ENCODE results near the gene CNPY4.

CNPY4 gene

DNA sequence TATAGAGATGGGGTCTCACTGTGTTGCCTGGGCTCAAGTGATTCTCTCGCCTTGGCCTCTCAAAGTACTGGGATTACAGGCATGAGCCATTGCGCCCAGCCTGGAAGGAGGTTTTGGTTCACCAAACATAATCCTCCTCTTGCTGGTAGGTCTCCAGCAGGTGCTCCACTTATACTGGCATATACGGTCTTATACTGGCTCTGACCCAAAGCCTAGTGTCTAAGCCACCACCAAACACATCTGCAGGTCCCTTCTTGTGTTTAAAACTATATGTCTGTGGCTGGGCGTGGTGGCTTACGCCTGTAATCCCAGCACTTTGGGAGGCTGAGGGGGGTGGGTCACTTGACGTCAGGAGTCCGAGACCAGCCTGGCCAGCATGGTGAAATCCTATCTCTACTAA is 12.7 kb downstream of the CNPY4 start:
- Histone ChIP-seq H2AFZ (ENCODE audit: low read depth, low read length) (no peak overlapping the region), H2AK5ac (ENCODE audit: low read length, severe bottlenecking) (no peak overlapping the region), H2BK5ac (ENCODE audit: low read depth, low read length, poor library complexity, severe bottlenecking) (no peak overlapping the region), H3K14ac (ENCODE audit: low read length in 2 of 2) (no peak overlapping the region), H3K36me3 (ENCODE audit: control insufficient read depth in 1 of 2, insufficient read depth in 2 of 2, low read depth in 1 of 2, low read length in 2 of 2) (no peaks in the 10 kb centered on the region), H3K79me1 (replicated peaks; ENCODE audit: low read length, poor library complexity, severe bottlenecking) (peaks cover 6% of the 10 kb centered on the region), H2BK15ac (ENCODE audit: low read depth, poor library complexity, severe bottlenecking) (no peak overlapping the region), H3K4me1 (ENCODE audit: control insufficient read depth, insufficient read depth, low read depth, low read length) (peaks cover 13% of the 10 kb centered on the region), H3K23ac (ENCODE audit: low read length in 2 of 2) (no peak overlapping the region), H3K27me3 (ENCODE audit: control insufficient read depth in 1 of 2, insufficient read depth in 1 of 2, low read length in 2 of 2) (peaks cover 0 to 5% of the 10 kb centered on the region in 2 experiments), H3K9ac (ENCODE audit: low read length) (no peak overlapping the region), H3K4ac (ENCODE audit: low read depth in 1 of 2, low read length in 2 of 2) (no peak overlapping the region), H4K8ac (ENCODE audit: low read length) (no peak overlapping the region), H2BK12ac (ENCODE audit: low read length in 2 of 2) (no peak overlapping the region), H4K91ac (ENCODE audit: low read length) (no peak overlapping the region), H3K27ac (ENCODE audit: low read length, poor library complexity, severe bottlenecking) (no peak overlapping the region), H3K4me2 (ENCODE audit: low read length, poor library complexity, severe bottlenecking) (no peak overlapping the region), H3K9me3 (ENCODE audit: control insufficient read depth, low read length) (no peaks in the 10 kb centered on the region), H2BK120ac (ENCODE audit: low read depth, low read length) (no peak overlapping the region), H3K18ac (ENCODE audit: low read depth in 1 of 2, low read length in 2 of 2) (no peak overlapping the region), H3K4me3 (ENCODE audit: insufficient read depth in 1 of 2, low read depth in 1 of 2, low read length in 2 of 2) (no peak overlapping the region)
- no peak for DNase-seq
- WGBS, result 78% methylated on average over 6 of the region's 7 CpGs

DNA sequence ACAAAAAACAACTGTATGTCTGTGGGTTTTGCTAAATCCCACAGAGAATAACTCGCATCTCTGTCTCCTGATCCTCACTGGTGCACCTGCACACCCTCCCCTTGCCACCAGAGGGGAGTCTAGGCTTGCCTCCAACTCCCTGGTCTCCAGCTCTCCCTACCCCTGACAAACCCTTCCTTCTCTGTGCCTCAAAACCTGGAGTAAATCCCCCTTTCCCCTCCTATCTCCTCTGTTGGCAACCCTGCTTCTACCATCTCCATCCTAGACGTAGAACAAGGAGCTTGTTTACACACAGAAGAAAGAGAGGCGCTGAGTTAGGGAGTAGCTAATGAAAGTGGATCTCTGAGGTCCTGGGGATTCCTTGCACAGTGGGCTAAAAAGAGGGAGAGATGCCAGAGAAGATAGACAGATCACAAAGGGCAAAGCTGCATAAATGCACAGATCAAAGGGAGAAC is 13.3 kb downstream of the CNPY4 start:
- Histone ChIP-seq H4K8ac (ENCODE audit: low read length) (no peak overlapping the region), H3K36me3 (ENCODE audit: control insufficient read depth in 1 of 2, insufficient read depth in 2 of 2, low read depth in 1 of 2, low read length in 2 of 2) (no peaks in the 10 kb centered on the region), H3K9me3 (ENCODE audit: control insufficient read depth, low read length) (no peaks in the 10 kb centered on the region), H3K27ac (ENCODE audit: low read length, poor library complexity, severe bottlenecking) (no peak overlapping the region), H4K91ac (ENCODE audit: low read length) (no peak overlapping the region), H2AK5ac (ENCODE audit: low read length, severe bottlenecking) (no peak overlapping the region), H3K27me3 (ENCODE audit: control insufficient read depth in 1 of 2, insufficient read depth in 1 of 2, low read length in 2 of 2) (peaks cover 0 to 5% of the 10 kb centered on the region in 2 experiments), H3K4me1 (ENCODE audit: control insufficient read depth, insufficient read depth, low read depth, low read length) (peaks cover 7% of the 10 kb centered on the region), H2BK5ac (ENCODE audit: low read depth, low read length, poor library complexity, severe bottlenecking) (no peak overlapping the region), H2BK15ac (ENCODE audit: low read depth, poor library complexity, severe bottlenecking) (no peak overlapping the region), H2BK120ac (ENCODE audit: low read depth, low read length) (no peak overlapping the region), H3K4me3 (ENCODE audit: insufficient read depth in 1 of 2, low read depth in 1 of 2, low read length in 2 of 2) (peak overlapping the region in 1 of 2 experiments; percentile 17), H3K79me1 (replicated peaks; ENCODE audit: low read length, poor library complexity, severe bottlenecking) (peaks cover under 1% of the 10 kb centered on the region), H3K23ac (ENCODE audit: low read length in 2 of 2) (no peak overlapping the region), H2AFZ (ENCODE audit: low read depth, low read length) (no peak overlapping the region), H3K18ac (ENCODE audit: low read depth in 1 of 2, low read length in 2 of 2) (no peak overlapping the region), H2BK12ac (ENCODE audit: low read length in 2 of 2) (no peak overlapping the region), H3K14ac (ENCODE audit: low read length in 2 of 2) (no peak overlapping the region), H3K9ac (ENCODE audit: low read length) (peak overlapping the region; percentile 42), H3K4ac (ENCODE audit: low read depth in 1 of 2, low read length in 2 of 2) (no peak overlapping the region), H3K4me2 (ENCODE audit: low read length, poor library complexity, severe bottlenecking) (no peak overlapping the region)
- DNase-seq, result peak; percentile 74
- WGBS, result 20% methylated on average over 3 of the region's 3 CpGs

DNA sequence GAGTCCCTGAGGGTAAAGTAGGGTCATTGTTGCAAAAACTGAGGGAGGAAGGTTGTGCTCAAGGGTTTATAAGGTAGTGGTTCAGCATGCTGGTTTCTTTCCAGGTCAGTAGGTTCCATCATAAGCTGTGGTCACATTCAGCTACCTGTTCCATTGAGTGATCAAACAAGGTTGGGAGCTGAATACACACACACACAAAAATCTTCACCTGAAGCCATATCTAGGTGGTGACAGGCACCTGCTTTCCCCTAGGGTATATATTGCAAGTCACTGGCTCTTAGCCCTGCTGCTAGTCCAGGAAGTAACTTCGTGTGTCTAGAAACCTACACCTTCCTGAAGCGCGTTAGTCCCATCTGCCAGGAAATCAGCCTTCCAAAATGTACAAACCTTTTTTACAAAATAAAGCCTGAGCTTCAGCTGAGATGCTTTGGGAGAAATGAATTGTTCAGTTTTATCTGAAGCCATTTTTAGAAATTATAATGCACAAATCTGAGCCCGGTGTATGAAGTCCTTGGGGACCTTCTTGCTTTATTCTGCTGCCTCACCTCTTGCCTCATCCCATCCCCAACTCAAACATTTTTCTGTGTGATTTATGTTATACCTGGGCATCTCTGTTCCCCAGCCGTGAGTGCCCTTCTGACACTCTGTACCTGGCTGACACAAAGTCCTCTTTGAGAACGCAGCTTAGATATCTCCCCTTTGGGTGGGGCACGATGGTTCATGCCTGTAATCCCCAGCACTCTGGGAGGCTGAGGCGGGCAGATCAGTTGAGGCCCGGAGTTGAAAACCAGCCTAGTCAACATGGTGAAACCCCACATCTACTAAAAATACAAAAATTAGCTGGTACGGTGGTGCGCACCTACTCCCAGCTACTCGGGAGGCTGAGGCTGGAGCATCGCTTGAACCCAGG is 18.7 kb downstream of the CNPY4 start:
- no peak for DNase-seq
- Histone ChIP-seq H3K9me3 (ENCODE audit: control insufficient read depth, low read length) (no peaks in the 10 kb centered on the region), H2BK120ac (ENCODE audit: low read depth, low read length) (no peak overlapping the region), H3K27ac (ENCODE audit: low read length, poor library complexity, severe bottlenecking) (no peak overlapping the region), H3K9ac (ENCODE audit: low read length) (no peak overlapping the region), H3K23ac (ENCODE audit: low read length in 2 of 2) (no peak overlapping the region), H2AK5ac (ENCODE audit: low read length, severe bottlenecking) (no peak overlapping the region), H3K4me3 (ENCODE audit: insufficient read depth in 1 of 2, low read depth in 1 of 2, low read length in 2 of 2) (no peak overlapping the region), H3K79me1 (replicated peaks; ENCODE audit: low read length, poor library complexity, severe bottlenecking) (no peaks in the 10 kb centered on the region), H3K4ac (ENCODE audit: low read depth in 1 of 2, low read length in 2 of 2) (no peak overlapping the region), H3K4me1 (ENCODE audit: control insufficient read depth, insufficient read depth, low read depth, low read length) (no peaks in the 10 kb centered on the region), H2BK15ac (ENCODE audit: low read depth, poor library complexity, severe bottlenecking) (no peak overlapping the region), H3K18ac (ENCODE audit: low read depth in 1 of 2, low read length in 2 of 2) (no peak overlapping the region), H3K27me3 (ENCODE audit: control insufficient read depth in 1 of 2, insufficient read depth in 1 of 2, low read length in 2 of 2) (peaks cover 7 to 9% of the 10 kb centered on the region in 2 experiments), H2BK12ac (ENCODE audit: low read length in 2 of 2) (no peak overlapping the region), H2AFZ (ENCODE audit: low read depth, low read length) (no peak overlapping the region), H3K4me2 (ENCODE audit: low read length, poor library complexity, severe bottlenecking) (no peak overlapping the region), H3K36me3 (ENCODE audit: control insufficient read depth in 1 of 2, insufficient read depth in 2 of 2, low read depth in 1 of 2, low read length in 2 of 2) (no peaks in the 10 kb centered on the region), H2BK5ac (ENCODE audit: low read depth, low read length, poor library complexity, severe bottlenecking) (no peak overlapping the region), H4K91ac (ENCODE audit: low read length) (no peak overlapping the region), H4K8ac (ENCODE audit: low read length) (no peak overlapping the region), H3K14ac (ENCODE audit: low read length in 2 of 2) (no peak overlapping the region)
- 93% methylated on average over 13 of the region's 13 CpGs for WGBS

DNA sequence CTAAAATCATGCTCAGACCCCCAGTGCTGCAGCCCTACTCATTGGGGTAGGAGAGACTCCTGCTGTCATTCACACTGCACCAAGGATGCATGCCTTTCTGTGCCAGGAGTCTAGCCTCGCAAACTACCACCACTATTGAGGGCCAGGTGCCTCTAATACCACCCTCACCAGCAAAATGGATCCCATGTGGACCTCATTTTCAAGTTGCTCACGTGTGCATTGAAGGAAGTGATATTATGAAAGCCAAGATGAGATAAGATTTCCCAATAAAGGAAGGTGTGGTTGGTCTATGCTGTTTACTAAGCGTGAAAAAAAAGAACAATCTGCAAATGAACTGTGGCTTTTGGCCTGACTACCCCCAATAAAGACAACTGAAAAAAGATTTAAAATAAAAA is 22.1 kb downstream of the CNPY4 start:
- H2BK12ac ChIP-seq (ENCODE audit: low read length in 2 of 2), result no peak overlapping the region
- no peak overlapping the region for H4K8ac ChIP-seq (ENCODE audit: low read length)
- H2AFZ ChIP-seq (ENCODE audit: low read depth, low read length), result no peak overlapping the region
- no peaks in the 10 kb centered on the region for H3K79me1 ChIP-seq (replicated peaks; ENCODE audit: low read length, poor library complexity, severe bottlenecking)
- no peak overlapping the region for H3K27ac ChIP-seq (ENCODE audit: low read length, poor library complexity, severe bottlenecking)
- no peak overlapping the region for H3K18ac ChIP-seq (ENCODE audit: low read depth in 1 of 2, low read length in 2 of 2)
- no peaks in the 10 kb centered on the region for H3K36me3 ChIP-seq (ENCODE audit: control insufficient read depth in 1 of 2, insufficient read depth in 2 of 2, low read depth in 1 of 2, low read length in 2 of 2)
- peaks cover 4 to 7% of the 10 kb centered on the region in 2 experiments for H3K27me3 ChIP-seq (ENCODE audit: control insufficient read depth in 1 of 2, insufficient read depth in 1 of 2, low read length in 2 of 2)
- no peak overlapping the region for H2BK5ac ChIP-seq (ENCODE audit: low read depth, low read length, poor library complexity, severe bottlenecking)
- H2BK15ac ChIP-seq (ENCODE audit: low read depth, poor library complexity, severe bottlenecking), result no peak overlapping the region
- H2BK120ac ChIP-seq (ENCODE audit: low read depth, low read length), result no peak overlapping the region
- 75% methylated on average over 2 of the region's 3 CpGs for WGBS
- no peak overlapping the region for H3K14ac ChIP-seq (ENCODE audit: low read length in 2 of 2)
- H4K91ac ChIP-seq (ENCODE audit: low read length), result no peak overlapping the region
- H3K9ac ChIP-seq (ENCODE audit: low read length), result no peak overlapping the region
- H3K4ac ChIP-seq (ENCODE audit: low read depth in 1 of 2, low read length in 2 of 2), result no peak overlapping the region
- H3K4me2 ChIP-seq (ENCODE audit: low read length, poor library complexity, severe bottlenecking), result no peak overlapping the region
- H3K4me1 ChIP-seq (ENCODE audit: control insufficient read depth, insufficient read depth, low read depth, low read length), result no peaks in the 10 kb centered on the region
- no peak overlapping the region for H2AK5ac ChIP-seq (ENCODE audit: low read length, severe bottlenecking)
- H3K23ac ChIP-seq (ENCODE audit: low read length in 2 of 2), result no peak overlapping the region
- no peaks in the 10 kb centered on the region for H3K9me3 ChIP-seq (ENCODE audit: control insufficient read depth, low read length)
- no peak for DNase-seq
- no peak overlapping the region for H3K4me3 ChIP-seq (ENCODE audit: insufficient read depth in 1 of 2, low read depth in 1 of 2, low read length in 2 of 2)
